Hematopoietic multipotent progenitor cell treated with erythropoietin and hydrocortisone succinate and interleukin-3 and kit ligand, for 15 days (in vitro differentiated cells): ENCODE data around the gene CDC42EP2.

ENCODE experiments used
- DNase-seq: peaks from one replicate; pipeline ENCODE4 v3.0.0-alpha.2; 2015; ENCODE audit warnings: low spot score

Gene CDC42EP2

GRCh38 chr11:65314501-65315203 lies at the start of gene CDC42EP2:
CDC42EP2 (plus strand) TSS chr11:65314866; CDS start chr11:65320899, 6,033 bp downstream.
- peak; percentile 75 for DNase-seq

- peak; percentile 50 for DNase-seq
These were observed 48.5 kb upstream of the CDC42EP2 start for GRCh38 chr11:65266210-65266609.

- DNase-seq = peak; percentile 77
These were observed 39.7 kb upstream of the CDC42EP2 start for GRCh38 chr11:65274735-65275682.

- DNase-seq = no peak
These were observed 38.8 kb upstream of the CDC42EP2 start for GRCh38 chr11:65275906-65276305.

- no peak for DNase-seq
These were observed 36.9 kb upstream of the CDC42EP2 start for GRCh38 chr11:65277631-65278277.

- DNase-seq = no peak
These were observed 36.3 kb upstream of the CDC42EP2 start for GRCh38 chr11:65278356-65278755.

GRCh38 chr11:65279279-65279678 lies 35.4 kb upstream of the CDC42EP2 start:
- DNase-seq = no peak

- DNase-seq = no peak
These were observed 34.8 kb upstream of the CDC42EP2 start for GRCh38 chr11:65279741-65280440.

- no peak for DNase-seq
These were observed 34.0 kb upstream of the CDC42EP2 start for GRCh38 chr11:65280646-65281045.

GRCh38 chr11:65286686-65287085 lies 28.0 kb upstream of the CDC42EP2 start:
- DNase-seq = no peak

- DNase-seq = no peak
These were observed 27.1 kb upstream of the CDC42EP2 start for GRCh38 chr11:65287601-65288000.

GRCh38 chr11:65288706-65289536 lies 25.7 kb upstream of the CDC42EP2 start:
- no peak for DNase-seq

GRCh38 chr11:65290448-65291165 lies 24.1 kb upstream of the CDC42EP2 start:
- peak; percentile 56 for DNase-seq

- DNase-seq = no peak
These were observed 23.1 kb upstream of the CDC42EP2 start for GRCh38 chr11:65291613-65292012.

GRCh38 chr11:65292890-65293289 lies 21.8 kb upstream of the CDC42EP2 start:
- DNase-seq = no peak

GRCh38 chr11:65293909-65294381 lies 20.7 kb upstream of the CDC42EP2 start:
- DNase-seq = no peak

- DNase-seq = no peak
These were observed 19.7 kb upstream of the CDC42EP2 start for GRCh38 chr11:65295001-65295400.

- no peak for DNase-seq
These were observed 18.9 kb upstream of the CDC42EP2 start for GRCh38 chr11:65295571-65296341.

GRCh38 chr11:65297026-65297672 lies 17.5 kb upstream of the CDC42EP2 start:
- DNase-seq = no peak
